SU-DHL-6 (cell line): Measurements from ENCODE around the gene ROR1.

Experiments
- H2AFZ ChIP-seq: fragments of 200-600 bp; sonication (generic); 2 replicates; pipeline ENCODE4 v1.6.1; 2014; ENCODE audit warnings: low read depth, mild to moderate bottlenecking, moderate library complexity, mixed read lengths, antibody characterized with exemption, low read length; ENCODE audit not compliant: severe bottlenecking
- H3F3A ChIP-seq: fragments of 200-600 bp; shearing (Covaris generic); 2 replicates; pipeline ENCODE4 v1.6.0; 2016; ENCODE audit warnings: antibody characterized with exemption, mild to moderate bottlenecking; ENCODE audit not compliant: insufficient read depth
- H3K27ac ChIP-seq: fragments of 200-600 bp; sonication (generic); 2 replicates; pipeline ENCODE4 v1.5.1; 2016; ENCODE audit warnings: low read depth, mild to moderate bottlenecking, low read length, moderate library complexity, mixed read lengths
- H3K27me3 ChIP-seq: fragments of 200-600 bp; sonication (generic), shearing (Covaris generic); 2 replicates; pipeline ENCODE4 v1.6.0; 2014; ENCODE audit warnings: mild to moderate bottlenecking, low read length
- H3K36me3 ChIP-seq: fragments of 200-600 bp; sonication (generic); 2 replicates; pipeline ENCODE4 v1.6.1; 2014; ENCODE audit warnings: mild to moderate bottlenecking, low read length, mixed read lengths
- H3K4me2 ChIP-seq: fragments of 300-600, 200-600 bp; shearing (Covaris generic), sonication (generic); 2 replicates; pipeline ENCODE4 v1.6.0; 2014; ENCODE audit warnings: low read length, low read depth, mild to moderate bottlenecking; ENCODE audit not compliant: poor library complexity, severe bottlenecking
- H3K4me3 ChIP-seq: fragments of 200-600 bp; sonication (generic); 2 replicates; pipeline ENCODE4 v1.5.1; 2014; ENCODE audit warnings: antibody characterized with exemption, low read length, mild to moderate bottlenecking, mixed read lengths; ENCODE audit not compliant: insufficient read depth, poor library complexity, severe bottlenecking
- H3K79me2 ChIP-seq: fragments of 200-600 bp; sonication (generic); 2 replicates; pipeline ENCODE4 v1.6.1; 2014; ENCODE audit warnings: mild to moderate bottlenecking, low read length, moderate library complexity; ENCODE audit not compliant: insufficient read depth
- H3K9ac ChIP-seq: fragments of 200-600 bp; sonication (generic); 2 replicates; pipeline ENCODE4 v1.7.0; 2014; ENCODE audit warnings: mild to moderate bottlenecking, low read length
- H3K9me2 ChIP-seq: fragments of 200-600 bp; sonication (generic); replicated peaks from 2 replicates; pipeline ENCODE4 v1.6.1; 2014; ENCODE audit warnings: low read length; ENCODE audit not compliant: insufficient read depth
- H3K9me3 ChIP-seq: fragments of 200-600 bp; sonication (generic); 2 replicates; pipeline ENCODE4 v1.6.1; 2014; ENCODE audit warnings: low read length, mixed read lengths; ENCODE audit not compliant: insufficient read depth
- H4K20me1 ChIP-seq: fragments of 200-600 bp; sonication (generic); 2 replicates; pipeline ENCODE4 v1.6.1; 2014; ENCODE audit warnings: low read depth, mild to moderate bottlenecking, antibody characterized with exemption, low read length, moderate library complexity, mixed read lengths
- CTCF ChIP-seq: fragments of 200-600 bp; sonication (generic); IDR thresholded peaks from one replicate; pipeline ENCODE4 v1.5.1; 2017; ENCODE audit warnings: antibody characterized with exemption, mild to moderate bottlenecking, low read length, moderate library complexity; ENCODE audit not compliant: insufficient read depth, poor library complexity, severe bottlenecking
- EZH2phosphoT487 ChIP-seq: fragments of 200-600 bp; sonication (generic), shearing (Covaris generic); conservative IDR thresholded peaks from 2 replicates; pipeline ENCODE4 v1.6.1; 2018; ENCODE audit warnings: mild to moderate bottlenecking, antibody characterized with exemption, low read length, moderate library complexity, mixed read lengths

Gene ROR1

GRCh38 chr1:63758791-63759190 lies 15.0 kb upstream of the ROR1 start:
- H2AFZ ChIP-seq: no peak overlapping the region
- H3K9me2 ChIP-seq: no peaks in the 10 kb centered on the region
- no peaks in the 10 kb centered on the region for H3K27me3 ChIP-seq
- no peak overlapping the region for H3K4me3 ChIP-seq
- H3K9me3 ChIP-seq: no peaks in the 10 kb centered on the region
- H3K79me2 ChIP-seq: no peaks in the 10 kb centered on the region
- H3F3A ChIP-seq: no peaks in the 10 kb centered on the region
- no peaks in the 10 kb centered on the region for H3K36me3 ChIP-seq
- no peak for TF ChIP-seq CTCF
- TF ChIP-seq EZH2phosphoT487: no peak
- H3K27ac ChIP-seq: no peak overlapping the region
- no peaks in the 10 kb centered on the region for H4K20me1 ChIP-seq
- H3K9ac ChIP-seq: no peak overlapping the region
- H3K4me2 ChIP-seq: no peak overlapping the region

- TF ChIP-seq EZH2phosphoT487 (no peak), CTCF (no peak)
- no peak overlapping the region for H3K4me2 ChIP-seq
Measured at GRCh38 chr1:63759778-63760177, 14.0 kb upstream of the ROR1 start.

GRCh38 chr1:63770381-63770780 lies 3.4 kb upstream of the ROR1 start:
- H3K9ac ChIP-seq: no peak overlapping the region
- H3K4me3 ChIP-seq: no peak overlapping the region
- H3K4me2 ChIP-seq: no peak overlapping the region
- no peak overlapping the region for H3K27ac ChIP-seq
- no peak overlapping the region for H2AFZ ChIP-seq
- H3K9me3 ChIP-seq: no peaks in the 10 kb centered on the region
- no peaks in the 10 kb centered on the region for H3F3A ChIP-seq
- H4K20me1 ChIP-seq: no peaks in the 10 kb centered on the region
- H3K27me3 ChIP-seq: no peaks in the 10 kb centered on the region
- no peaks in the 10 kb centered on the region for H3K9me2 ChIP-seq
- no peaks in the 10 kb centered on the region for H3K36me3 ChIP-seq
- TF ChIP-seq CTCF (no peak), EZH2phosphoT487 (no peak)
- no peaks in the 10 kb centered on the region for H3K79me2 ChIP-seq

More at GRCh38 chr1:63759778-63760177, 14.0 kb upstream of the ROR1 start:
- Histone ChIP-seq H3K27me3 (no peaks in the 10 kb centered on the region), H3F3A (no peaks in the 10 kb centered on the region), H3K4me3 (no peak overlapping the region), H3K9ac (no peak overlapping the region), H3K79me2 (no peaks in the 10 kb centered on the region), H3K9me2 (no peaks in the 10 kb centered on the region), H3K36me3 (no peaks in the 10 kb centered on the region), H2AFZ (no peak overlapping the region), H3K9me3 (no peaks in the 10 kb centered on the region), H3K27ac (no peak overlapping the region), H4K20me1 (no peaks in the 10 kb centered on the region)
